ENCODE results near the gene ACBD4. TPM values are rescaled to one million over a fixed set of nuclear protein-coding genes. Genes with fewer than 3 reads are reported as not detected.

The ACBD4 gene
- total and polyA plus RNA-seq, 10 donors, result 14.1 to 32.8 (median 21.6) TPM

GRCh38 chr17:45114117-45114932 is 21.2 kb upstream of the ACBD4 start:
- Histone ChIP-seq H3K9me3 (no peaks in the 10 kb centered on the region), H3K4me3 (no peak overlapping the region), H3K4me1 (peaks cover 5 to 31% (median 15%) of the 10 kb centered on the region in 6 donors), H3K27me3 (replicated peaks in 1 of 7) (no peaks in the 10 kb centered on the region), H3K27ac (no peak overlapping the region), H3K36me3 (peaks cover 0 to 6% (median 0%) of the 10 kb centered on the region in 6 donors)
- intact Hi-C loops (cut with DNase I; ENCODE audit: low total_unique reads), result no loop called here
- TF ChIP-seq POLR2AphosphoS5 (IDR thresholded peaks at IDR 0.05) (no peak), CTCF (IDR thresholded peaks at IDR 0.05 in 8 of 11, conservative IDR thresholded peaks at IDR 0.05 in 3 of 11) (no peak), POLR2A (IDR thresholded peaks at IDR 0.05) (no peak)
- WGBS, 5 donors, result 86 to 94% (median 89%) methylated on average over 14 to 19 of the region's 19 CpGs
- DNase-seq, result no peak

GRCh38 chr17:45115015-45115625 is 20.4 kb upstream of the ACBD4 start:
- no peak for DNase-seq
- intact Hi-C loops (cut with DNase I; ENCODE audit: low total_unique reads), result no loop called here
- H3K27ac ChIP-seq, result no peak overlapping the region
- H3K4me1 ChIP-seq, result peaks cover 5 to 25% (median 15%) of the 10 kb centered on the region in 6 donors
- WGBS, 5 donors, result 88 to 94% (median 91%) methylated on average over 26 of the region's 26 CpGs
- no peak overlapping the region for H3K4me3 ChIP-seq
- TF ChIP-seq POLR2A (IDR thresholded peaks at IDR 0.05), result no peak
- no peak for TF ChIP-seq POLR2AphosphoS5 (IDR thresholded peaks at IDR 0.05)
- no peak for TF ChIP-seq CTCF (IDR thresholded peaks at IDR 0.05 in 8 of 11, conservative IDR thresholded peaks at IDR 0.05 in 3 of 11)
- peaks cover 0 to 3% (median 0%) of the 10 kb centered on the region in 6 donors for H3K36me3 ChIP-seq
- peaks cover 0 to under 1% (median 0%) of the 10 kb centered on the region in 7 donors for H3K27me3 ChIP-seq (replicated peaks in 1 of 7)
- H3K9me3 ChIP-seq, result no peaks in the 10 kb centered on the region

- Histone ChIP-seq H3K27ac (no peak overlapping the region), H3K36me3 (peaks cover 0 to 3% (median 0%) of the 10 kb centered on the region in 6 donors), H3K4me1 (peaks cover 5 to 18% (median 11%) of the 10 kb centered on the region in 6 donors), H3K9me3 (no peaks in the 10 kb centered on the region), H3K27me3 (replicated peaks in 1 of 7) (peaks cover 0 to 8% (median 2%) of the 10 kb centered on the region in 7 donors), H3K4me3 (no peak overlapping the region)
- WGBS, 5 donors, result 57 to 73% (median 72%) methylated on average over 11 of the region's 11 CpGs
- no peak for DNase-seq
- intact Hi-C loops (cut with DNase I; ENCODE audit: low total_unique reads), result no loop called here
- TF ChIP-seq POLR2A (IDR thresholded peaks at IDR 0.05) (no peak), CTCF (IDR thresholded peaks at IDR 0.05 in 8 of 11, conservative IDR thresholded peaks at IDR 0.05 in 3 of 11) (no peak), POLR2AphosphoS5 (IDR thresholded peaks at IDR 0.05) (no peak)
These were observed 19.6 kb upstream of the ACBD4 start for GRCh38 chr17:45115871-45116270.

GRCh38 chr17:45116434-45117016 is 19.0 kb upstream of the ACBD4 start:
- intact Hi-C loops (cut with DNase I; ENCODE audit: low total_unique reads), result no loop called here
- WGBS, 5 donors, result 91 to 96% (median 93%) methylated on average over 10 of the region's 10 CpGs
- Histone ChIP-seq H3K9me3 (no peaks in the 10 kb centered on the region), H3K4me1 (peaks cover 1 to 14% (median 6%) of the 10 kb centered on the region in 6 donors), H3K36me3 (peaks cover 0 to 3% (median 0%) of the 10 kb centered on the region in 6 donors), H3K27me3 (replicated peaks in 1 of 7) (peaks cover 0 to 14% (median 4%) of the 10 kb centered on the region in 7 donors), H3K27ac (no peak overlapping the region), H3K4me3 (no peak overlapping the region)
- DNase-seq, result no peak
- TF ChIP-seq POLR2A (IDR thresholded peaks at IDR 0.05) (no peak), POLR2AphosphoS5 (IDR thresholded peaks at IDR 0.05) (no peak), CTCF (IDR thresholded peaks at IDR 0.05 in 8 of 11, conservative IDR thresholded peaks at IDR 0.05 in 3 of 11) (no peak)

Data from spleen (tissue), 11 donors.